A204.1 (cell line): ENCODE measurements around the gene MRPL37.
"Not testable (repeated sequence)": the region's sequence is repeated elsewhere in the genome, so short reads cannot be mapped to it uniquely, and the experiment has no call there.

Source experiments
- FAIRE-seq: peaks from 2 replicates; lab custom pipeline; 2012; peaks lifted over from hg19 to GRCh38; lab: Jason Lieb, UNC

The MRPL37 gene

GRCh38 chr1:54172614-54173599 is 27.1 kb upstream of the MRPL37 start:
- no peak for FAIRE-seq

- no peak for FAIRE-seq
Measured at GRCh38 chr1:54173681-54174080, 26.3 kb upstream of the MRPL37 start.

- FAIRE-seq: no peak
Measured at GRCh38 chr1:54174106-54174505, 25.9 kb upstream of the MRPL37 start.

- FAIRE-seq: no peak
Measured at GRCh38 chr1:54176621-54177327, 23.2 kb upstream of the MRPL37 start.

GRCh38 chr1:54177726-54178125 is 22.2 kb upstream of the MRPL37 start:
- no peak for FAIRE-seq

- FAIRE-seq: no peak
Measured at GRCh38 chr1:54178296-54179070, 21.5 kb upstream of the MRPL37 start.

GRCh38 chr1:54180701-54181360 is 19.1 kb upstream of the MRPL37 start:
- no peak for FAIRE-seq

- FAIRE-seq: no peak
Measured at GRCh38 chr1:54186056-54186455, 13.9 kb upstream of the MRPL37 start.

- FAIRE-seq: no peak
Measured at GRCh38 chr1:54188291-54188690, 11.7 kb upstream of the MRPL37 start.

GRCh38 chr1:54190526-54190925 is 9.4 kb upstream of the MRPL37 start:
- no peak for FAIRE-seq

- FAIRE-seq: no peak
Measured at GRCh38 chr1:54191525-54191924, 8.4 kb upstream of the MRPL37 start.

- no peak for FAIRE-seq
Measured at GRCh38 chr1:54193453-54193852, 6.5 kb upstream of the MRPL37 start.

GRCh38 chr1:54199151-54199764 is 709 bp upstream of the MRPL37 start:
- FAIRE-seq: no peak

- FAIRE-seq: no peak
Measured at GRCh38 chr1:54200519-54200997, 591 bp downstream of the MRPL37 start.

GRCh38 chr1:54204199-54204598 is 4.2 kb downstream of the MRPL37 start:
- FAIRE-seq: no peak

GRCh38 chr1:54207287-54207686 is 7.3 kb downstream of the MRPL37 start:
- no peak for FAIRE-seq

- not testable (repeated sequence) for FAIRE-seq
Measured at GRCh38 chr1:54207896-54208295, 7.9 kb downstream of the MRPL37 start.

GRCh38 chr1:54212872-54213271 is 12.9 kb downstream of the MRPL37 start:
- FAIRE-seq: no peak

- FAIRE-seq: no peak
Measured at GRCh38 chr1:54215523-54215922, 15.6 kb downstream of the MRPL37 start.

GRCh38 chr1:54218883-54219687 is 19.1 kb downstream of the MRPL37 start:
- no peak for FAIRE-seq

GRCh38 chr1:54219688-54220003 is 19.7 kb downstream of the MRPL37 start:
- FAIRE-seq: no peak
